Measurements from ENCODE around the gene EVI5.
"Not testable (repeated sequence)": the region's sequence is repeated elsewhere in the genome, so short reads cannot be mapped to it uniquely, and the experiment has no call there.

EVI5 gene

GRCh38 chr1:92567211-92567868 is 217.6 kb downstream of the EVI5 start:
- DNase-seq = no peak

DNA sequence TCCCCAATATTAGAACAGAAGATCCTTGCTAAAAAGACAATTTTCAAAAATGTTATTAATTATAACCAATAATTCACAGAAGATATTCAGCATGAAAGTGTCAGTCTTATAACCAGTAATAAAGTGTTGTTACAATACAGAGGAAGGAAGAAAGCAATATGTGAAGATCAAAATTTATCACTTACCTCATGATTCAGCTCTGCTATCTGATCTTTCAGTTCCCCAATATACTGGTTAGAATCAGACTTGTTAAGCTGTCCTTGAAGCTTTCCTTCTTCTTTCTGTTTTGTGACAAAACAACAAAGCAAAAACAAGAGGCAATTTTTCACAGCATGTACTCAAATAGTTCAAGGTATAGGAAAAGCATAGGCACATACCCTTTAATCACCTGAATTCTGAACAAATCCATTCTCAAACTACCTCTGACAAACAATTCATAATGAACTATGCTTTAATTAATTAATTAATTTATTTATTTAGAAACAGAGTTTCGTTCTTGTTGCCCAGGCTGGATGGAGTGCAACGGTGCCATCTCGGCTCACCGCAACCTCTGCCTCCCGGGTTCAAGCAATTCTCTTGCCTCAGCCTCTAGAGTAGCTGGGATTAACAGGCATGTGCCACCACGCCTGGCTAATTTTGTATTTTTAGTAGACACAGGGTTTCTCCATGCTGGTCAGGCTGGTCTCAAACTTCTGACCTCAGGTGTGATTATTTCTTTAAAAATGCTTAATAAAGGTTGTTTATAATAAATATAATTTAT is 221.3 kb downstream of the EVI5 start:
- DNase-seq = no peak

- no peak for DNase-seq
Observed at GRCh38 chr1:92556350-92556749, 228.6 kb downstream of the EVI5 start.

- DNase-seq = no peak
Observed at GRCh38 chr1:92554216-92554615, 230.7 kb downstream of the EVI5 start.

- no peak for DNase-seq
Observed at GRCh38 chr1:92551916-92552315, 233.0 kb downstream of the EVI5 start.

DNA sequence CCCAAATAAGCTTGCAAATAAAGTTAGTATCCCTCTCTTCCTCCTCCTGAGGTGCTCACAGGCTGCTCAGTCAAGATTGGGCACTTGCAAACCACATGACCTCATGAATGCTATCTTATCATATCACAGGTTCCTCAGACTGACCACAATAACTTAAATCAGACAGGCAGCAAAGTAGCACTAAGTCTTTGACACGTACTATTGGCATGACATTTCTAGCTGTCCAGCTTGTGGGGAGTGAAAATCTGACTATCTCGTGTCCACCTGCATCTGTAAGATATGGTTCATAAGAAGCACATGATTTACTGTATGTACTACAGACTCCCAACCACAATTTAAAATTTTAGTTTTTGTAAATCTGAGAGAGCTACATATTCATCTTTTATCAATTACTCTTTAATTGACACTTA is 240.1 kb downstream of the EVI5 start:
- no peak for DNase-seq

GRCh38 chr1:92543131-92544055 is 241.5 kb downstream of the EVI5 start:
- DNase-seq = no peak

GRCh38 chr1:92538413-92539061 is 246.4 kb downstream of the EVI5 start:
- peak; percentile 31 for DNase-seq

- DNase-seq = no peak
Observed at GRCh38 chr1:92538048-92538412, 246.9 kb downstream of the EVI5 start.

- peak; percentile 24 for DNase-seq
Observed at GRCh38 chr1:92536980-92537884, 247.7 kb downstream of the EVI5 start.

DNA sequence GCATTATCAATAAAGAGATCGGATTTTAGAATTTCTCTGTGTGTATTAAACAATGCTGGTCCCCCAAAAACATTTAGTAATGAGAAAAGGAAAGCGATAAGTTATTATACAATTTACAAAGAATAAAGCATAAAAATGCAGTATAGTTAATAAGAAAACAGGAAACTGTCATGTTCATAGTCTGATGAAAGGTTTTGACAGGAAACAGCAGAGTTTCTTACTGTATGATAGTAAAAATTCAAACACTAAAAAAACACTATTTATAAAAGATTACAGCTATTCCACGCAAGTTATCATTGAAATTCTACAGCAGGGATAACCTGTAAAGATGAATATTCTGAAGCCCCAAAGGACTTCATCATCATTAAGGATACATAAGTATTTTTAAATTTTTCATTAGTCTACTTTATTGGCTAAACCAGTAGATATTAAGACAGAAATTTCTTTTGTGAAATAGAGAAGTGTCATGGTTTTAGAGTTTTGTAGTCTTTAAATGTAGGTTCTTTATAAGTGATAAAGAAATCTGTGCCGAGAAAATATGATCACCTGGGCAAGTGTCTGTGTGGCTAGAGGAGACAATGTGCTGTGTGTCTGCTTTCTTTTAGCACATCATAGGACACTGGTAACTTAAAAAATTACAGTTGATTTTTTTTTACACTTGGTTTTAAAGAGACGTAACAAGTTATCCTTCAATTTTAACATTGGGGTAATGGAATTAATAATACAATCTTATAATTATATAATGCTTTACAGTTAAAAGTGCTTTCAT is 248.5 kb downstream of the EVI5 start:
- DNase-seq = peak; percentile 21

DNA sequence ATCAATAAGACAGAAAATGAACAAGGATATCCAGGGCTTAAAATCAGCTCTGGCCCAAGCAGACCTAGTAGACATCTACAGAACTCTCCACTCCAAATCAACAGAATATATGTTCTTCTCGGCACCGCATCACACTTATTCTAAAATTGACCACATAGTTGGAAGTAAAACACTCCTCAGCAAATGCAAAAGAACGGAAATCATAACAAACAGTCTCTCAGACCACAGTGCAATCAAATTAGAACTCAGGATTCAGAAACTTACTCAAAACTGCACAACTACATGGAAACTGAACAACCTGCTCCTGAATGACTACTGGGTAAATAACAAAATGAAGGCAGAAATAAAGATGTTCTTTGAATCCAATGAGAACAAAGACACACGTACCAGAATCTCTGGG is 252.5 kb downstream of the EVI5 start:
- DNase-seq = not testable (repeated sequence)

DNA sequence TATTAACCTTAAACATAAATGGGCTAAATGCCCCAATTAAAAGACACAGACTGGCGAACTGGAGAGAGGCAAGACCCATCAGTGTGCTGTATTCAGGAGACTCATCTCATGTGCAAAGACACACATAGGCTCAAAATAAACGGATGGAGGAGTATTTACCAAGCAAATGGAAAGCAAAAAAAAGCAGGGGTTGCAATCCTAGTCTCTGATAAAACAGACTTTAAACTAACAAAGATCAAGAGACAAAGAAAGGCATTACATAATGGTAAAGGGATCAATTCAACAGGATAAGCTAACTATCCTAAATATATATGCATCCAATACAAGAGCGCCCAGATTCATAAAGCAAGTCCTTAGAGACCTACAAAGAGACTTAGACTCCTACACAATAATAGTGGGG is 253.0 kb downstream of the EVI5 start:
- not testable (repeated sequence) for DNase-seq

DNA sequence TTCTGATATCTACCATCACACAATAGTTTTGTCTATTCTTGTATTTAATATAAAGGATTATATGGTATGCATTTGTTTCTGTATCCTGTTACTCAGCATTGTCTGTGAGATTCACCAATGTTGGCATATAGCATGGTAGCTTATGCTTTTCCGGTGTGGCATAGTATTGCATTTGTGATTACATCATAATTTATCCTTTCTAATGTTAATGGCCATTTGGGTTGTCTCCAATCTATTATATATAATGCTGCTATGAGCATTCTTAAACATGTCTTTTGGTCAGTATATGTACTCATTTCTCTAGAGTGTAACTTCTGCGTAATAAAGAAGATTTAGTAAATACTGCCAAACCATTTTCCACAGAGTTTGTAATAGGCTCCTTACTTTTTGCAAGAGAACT is 257.2 kb downstream of the EVI5 start:
- DNase-seq = no peak

GRCh38 chr1:92524944-92525590 is 259.8 kb downstream of the EVI5 start:
- not testable (repeated sequence) for DNase-seq

DNA sequence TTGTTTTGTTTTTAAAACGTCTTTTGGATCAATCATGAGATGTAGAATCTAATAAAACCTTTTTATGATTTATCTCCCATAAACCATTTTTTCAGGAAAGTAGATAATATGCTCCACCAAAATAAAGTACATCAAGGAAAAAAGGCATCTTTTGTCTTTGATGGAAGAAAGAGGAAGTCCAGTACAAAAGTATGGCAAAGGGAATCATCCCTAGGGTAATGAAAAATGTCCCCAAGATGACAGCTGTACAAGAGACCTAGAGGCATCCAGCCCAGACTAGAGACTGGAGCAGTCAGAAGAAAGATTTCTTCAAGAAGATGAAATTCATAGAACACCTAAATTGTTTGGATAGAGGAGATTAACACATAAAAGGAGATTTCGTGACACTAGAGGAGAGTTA is 265.9 kb downstream of the EVI5 start:
- no peak for DNase-seq

- no peak for DNase-seq
Observed at GRCh38 chr1:92516574-92516973, 268.3 kb downstream of the EVI5 start.

DNA sequence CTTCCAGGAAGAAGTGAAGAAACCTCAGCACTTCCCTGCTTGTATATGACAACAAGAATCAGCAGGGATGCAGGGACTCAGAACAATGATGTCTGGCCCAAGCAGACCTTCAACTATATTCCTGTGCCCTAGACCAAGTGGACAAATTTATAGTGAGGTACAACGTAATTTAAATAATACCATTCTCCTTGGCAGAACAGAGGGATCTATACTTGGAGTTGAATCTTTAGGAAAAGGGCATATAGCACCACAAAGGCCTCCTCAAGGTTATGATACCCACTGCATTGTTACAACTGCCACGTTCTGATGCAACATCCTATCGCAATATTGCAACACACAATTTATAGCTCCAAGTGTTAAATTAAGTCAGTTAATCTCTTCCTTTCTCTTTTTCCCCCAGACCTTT is 269.1 kb downstream of the EVI5 start:
- DNase-seq = no peak

DNA sequence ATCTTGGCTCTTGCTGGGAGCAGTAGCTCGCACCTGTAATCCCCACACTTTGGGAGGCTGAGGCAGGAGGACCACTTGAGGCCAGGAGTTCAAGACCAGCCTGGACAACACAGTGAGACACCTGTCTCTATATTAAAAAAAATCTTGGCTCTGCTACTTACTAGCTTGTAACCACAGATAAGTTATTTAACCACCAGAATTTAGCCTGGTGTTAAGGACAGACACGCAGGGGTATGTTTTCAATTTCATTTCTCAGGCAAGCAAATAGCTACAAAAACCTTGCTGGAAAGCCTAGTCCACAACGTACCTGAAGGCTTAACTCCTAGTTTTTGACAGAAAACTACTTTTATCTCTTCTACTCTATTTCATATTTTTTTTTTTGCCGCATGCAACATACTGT is 273.4 kb downstream of the EVI5 start:
- DNase-seq = no peak

GRCh38 chr1:92509619-92510018 is 275.3 kb downstream of the EVI5 start:
- DNase-seq = no peak

Measured in CD4-positive, alpha-beta T cell treated with Interleukin-17A for 4 hours (primary cell).